HTR-8/SVneo (cell line): Measurements from ENCODE around the gene AQP5.

Experiments
- DNase-seq: peaks from one replicate; pipeline ENCODE4 v3.0.0; 2011; ENCODE audit warnings: low spot score, mixed read lengths; ENCODE audit not compliant: insufficient read length
- FAIRE-seq: peaks from 2 replicates; lab custom pipeline; 2011; peaks lifted over from hg19 to GRCh38; lab: Jason Lieb, UNC

The AQP5 gene

DNA sequence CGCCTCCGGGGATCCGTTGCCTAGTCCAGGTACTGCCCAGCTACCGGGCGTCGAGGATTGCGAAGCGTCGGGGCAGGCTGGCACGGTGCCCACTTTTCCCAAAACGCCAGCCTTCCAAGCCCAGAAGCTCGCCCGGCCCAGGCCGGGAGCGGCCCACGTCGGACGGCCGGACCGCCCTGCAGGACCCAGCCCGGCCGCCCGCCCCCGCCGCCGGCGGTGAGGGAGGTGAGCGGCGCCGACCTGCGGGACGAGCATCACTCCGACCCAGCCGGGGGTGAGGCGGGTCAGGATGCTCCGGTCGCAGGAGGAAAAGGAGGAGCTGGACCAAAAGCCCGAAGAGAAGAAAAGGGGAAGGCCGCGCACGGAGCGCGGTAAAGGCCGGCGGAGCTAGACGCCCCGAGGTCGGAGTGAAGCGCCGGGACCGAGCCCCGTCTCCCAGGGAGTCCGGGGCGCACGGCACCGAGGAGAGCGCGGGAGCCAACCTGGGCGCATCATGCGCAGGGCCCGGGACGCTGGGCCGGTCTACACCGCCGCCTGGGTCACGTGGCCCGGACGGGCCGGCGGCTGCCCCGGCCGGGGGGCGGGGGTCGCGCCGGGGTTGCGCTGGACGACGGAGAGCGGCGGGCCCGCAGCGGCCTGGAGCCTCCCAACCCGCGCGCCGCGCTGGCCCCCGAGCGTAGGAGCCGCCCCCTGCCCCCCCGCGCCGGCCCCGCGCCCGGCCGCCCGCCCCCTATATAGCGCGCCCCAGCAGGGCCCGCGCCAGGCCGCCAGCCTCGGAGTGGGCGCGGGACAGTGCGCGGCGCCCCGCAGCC, at the start of gene AQP5:
AQP5 (plus strand) TSS at position 762 of the 812 bp plus-strand sequence. CDS start 146 bp downstream, outside the sequence.
- FAIRE-seq (no peak), DNase-seq (no peak)

DNA sequence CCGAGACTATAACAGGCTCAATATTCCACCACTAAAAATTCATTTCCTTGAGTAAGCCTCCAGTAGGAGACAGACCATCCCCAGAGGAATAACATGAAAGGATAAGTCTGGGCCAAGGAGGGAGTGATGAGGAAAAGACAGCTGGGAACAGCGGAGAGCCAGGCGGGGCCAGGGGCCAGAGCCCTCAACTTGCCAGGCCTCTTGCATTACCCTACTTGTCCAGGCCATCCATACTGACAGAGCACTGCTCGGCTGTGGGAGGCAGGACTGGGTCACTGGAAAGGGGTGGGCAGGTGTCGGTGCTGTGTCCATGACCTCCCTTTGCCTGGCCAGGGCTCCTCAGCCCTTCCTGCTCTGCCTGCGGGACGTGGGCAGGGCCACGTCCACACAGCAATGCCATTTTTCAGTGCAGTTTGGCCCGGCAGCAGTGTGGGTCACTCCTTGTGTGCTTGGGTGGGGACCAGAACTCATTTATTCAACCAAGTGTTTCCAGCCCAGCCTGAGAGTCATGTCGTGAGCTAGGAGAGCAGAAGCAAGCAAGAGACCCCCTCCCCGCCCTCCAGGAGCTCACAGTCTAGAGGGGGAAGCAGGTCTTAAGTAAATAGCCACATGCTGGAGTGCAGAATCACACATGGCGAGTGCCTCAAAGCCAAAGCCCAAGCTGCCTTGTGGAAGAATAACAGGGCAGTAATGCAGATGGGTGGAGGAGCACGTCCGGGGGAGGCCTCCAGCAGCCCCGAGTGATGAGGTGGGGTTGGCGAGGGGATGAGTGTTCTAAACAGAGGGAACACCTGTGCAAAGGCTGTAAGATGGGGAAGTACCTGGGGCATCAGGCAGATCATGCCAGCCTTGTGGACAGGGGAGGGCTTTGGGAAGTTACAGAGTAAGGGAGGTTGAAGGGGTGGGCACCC, 49.1 kb upstream of the AQP5 start:
- DNase-seq, result no peak

DNA sequence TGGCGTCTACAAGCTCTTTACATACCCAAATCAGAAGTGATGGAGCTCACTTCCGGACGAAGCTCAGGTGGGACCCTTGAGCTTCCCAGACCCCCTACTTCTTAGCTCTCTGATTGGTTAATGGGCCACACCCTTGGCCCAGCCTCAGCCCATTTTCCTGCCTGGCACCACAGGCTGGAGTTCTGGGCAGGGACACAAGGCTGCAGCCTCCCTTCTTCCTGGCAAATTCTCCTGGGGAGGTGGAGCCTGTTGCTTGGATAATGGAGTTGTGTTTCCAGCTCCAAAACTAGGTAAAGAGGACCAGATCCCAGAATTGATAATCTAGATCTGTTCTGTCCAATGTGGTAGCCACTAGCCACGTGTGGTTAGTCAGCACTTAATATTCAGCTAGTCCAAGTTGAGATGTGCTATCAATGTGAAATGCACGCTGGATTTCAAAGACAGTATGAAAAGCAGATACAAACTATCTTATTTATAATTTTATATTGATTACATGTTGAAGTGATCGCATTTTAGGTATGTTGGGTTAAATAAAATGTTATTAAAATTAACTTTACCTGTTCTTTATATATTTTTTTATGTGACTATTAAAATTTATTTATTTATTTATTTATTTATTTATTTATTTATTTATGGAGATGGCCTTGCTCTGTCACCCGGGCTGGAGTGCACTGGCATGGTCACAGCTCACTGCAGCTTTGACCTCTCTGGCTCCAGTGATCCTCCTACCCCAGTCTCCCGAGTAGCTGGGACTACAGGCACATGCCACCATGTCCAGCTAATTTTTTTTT, 45.3 kb upstream of the AQP5 start:
- no peak for FAIRE-seq
- DNase-seq, result no peak

More for the DNA sequence above, 49.1 kb upstream of the AQP5 start:
- no peak for FAIRE-seq

DNA sequence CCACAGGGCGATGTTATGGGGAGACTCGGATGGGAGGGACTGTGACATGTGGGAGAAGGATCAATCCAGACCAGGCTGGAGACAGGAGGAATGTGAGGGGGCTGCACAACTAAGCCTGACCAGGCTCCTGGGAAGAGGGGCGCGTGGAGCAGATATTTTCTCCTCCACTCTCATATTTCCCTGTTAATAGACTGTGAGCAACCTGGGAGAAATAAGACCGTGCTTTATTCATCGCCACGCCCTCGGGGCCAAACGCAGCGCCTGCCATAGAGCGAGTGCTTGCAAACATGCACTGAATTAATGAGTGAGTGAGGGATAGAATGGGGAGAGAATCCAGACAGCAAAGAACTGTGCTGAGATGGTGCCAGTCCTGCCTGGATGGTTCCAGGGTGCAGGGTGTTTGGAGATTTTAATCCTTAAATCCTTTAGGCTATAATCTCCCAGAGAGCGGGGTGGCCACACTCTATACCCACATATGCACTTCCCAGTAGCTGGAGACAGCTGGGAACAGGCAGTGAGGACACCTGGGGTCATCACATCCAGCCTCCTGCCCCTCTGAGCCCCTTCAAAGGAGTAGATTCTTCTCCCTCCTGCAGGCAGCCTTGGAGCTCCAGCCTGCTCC, 44.4 kb upstream of the AQP5 start:
- no peak for DNase-seq
- FAIRE-seq, result no peak

DNA sequence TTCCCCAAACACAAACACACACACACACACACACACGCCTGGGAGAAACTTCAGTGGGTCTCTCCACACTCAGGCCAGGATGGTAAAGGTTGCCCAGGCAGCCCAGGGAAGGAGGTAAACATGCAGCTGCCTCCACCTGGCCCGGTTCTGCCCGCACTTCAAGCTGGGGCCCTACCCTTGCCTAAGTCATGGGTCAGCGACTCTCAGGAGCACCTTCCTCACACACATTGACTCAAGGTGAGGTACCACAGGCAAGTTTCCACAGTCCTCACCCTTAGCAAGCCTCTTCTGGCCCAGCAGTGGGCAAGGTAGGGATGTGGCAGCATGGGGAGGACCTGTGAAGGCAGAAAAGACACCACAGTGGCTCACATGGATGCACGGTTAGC, 43.9 kb upstream of the AQP5 start:
- no peak for FAIRE-seq

DNA sequence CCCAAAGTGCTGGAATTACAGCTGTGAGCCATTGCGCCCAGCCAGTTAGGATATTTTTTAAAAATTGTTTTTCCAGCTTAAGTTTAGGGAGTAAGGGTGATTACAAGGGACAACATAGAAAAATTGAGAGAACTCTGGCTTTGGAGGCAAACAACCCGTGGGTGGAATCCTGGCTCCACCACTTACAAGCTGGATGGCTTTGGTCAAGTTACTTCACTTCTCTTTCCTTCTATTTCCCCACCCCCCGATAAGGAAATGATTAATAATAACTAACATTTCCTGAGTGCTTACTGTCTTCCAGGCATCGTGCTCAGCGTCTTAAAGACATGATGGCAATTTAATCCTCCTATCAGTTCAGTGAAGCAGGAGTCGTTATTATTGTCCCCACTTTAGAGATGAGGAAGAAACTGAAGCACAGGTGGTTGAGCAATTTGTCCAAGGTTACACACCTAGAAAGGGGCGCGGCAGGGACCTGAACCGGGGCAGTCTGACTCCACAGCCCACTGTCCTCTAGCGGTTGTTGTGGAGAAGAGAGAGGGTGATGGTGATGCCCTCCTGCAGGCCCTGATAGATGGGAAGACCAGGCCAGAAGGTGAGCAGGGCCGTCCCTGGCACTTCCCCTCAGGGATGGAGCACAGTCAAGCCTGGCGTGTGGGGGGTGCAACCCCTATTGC, 41.3 kb upstream of the AQP5 start:
- DNase-seq (no peak), FAIRE-seq (no peak)

More for the DNA sequence above, 43.9 kb upstream of the AQP5 start:
- no peak for DNase-seq

DNA sequence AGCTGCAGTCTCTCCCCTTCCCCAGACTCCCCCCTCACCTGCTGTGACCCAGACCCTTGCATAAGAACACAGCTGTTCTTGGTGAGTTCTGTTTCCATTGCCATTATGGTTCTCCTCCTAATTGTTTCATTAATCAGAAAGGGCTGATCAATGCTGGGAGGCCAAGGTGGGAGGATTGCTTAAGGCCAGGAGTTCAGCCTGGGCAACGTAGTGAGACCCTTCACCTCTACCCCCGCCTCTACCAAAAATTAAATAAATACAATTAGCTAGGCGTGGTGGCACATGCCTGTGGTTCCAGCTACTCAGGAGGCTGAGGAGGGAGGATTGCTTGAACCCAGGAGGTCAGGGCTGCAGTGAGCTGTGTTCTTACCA, 40.8 kb upstream of the AQP5 start:
- DNase-seq (no peak), FAIRE-seq (no peak)

DNA sequence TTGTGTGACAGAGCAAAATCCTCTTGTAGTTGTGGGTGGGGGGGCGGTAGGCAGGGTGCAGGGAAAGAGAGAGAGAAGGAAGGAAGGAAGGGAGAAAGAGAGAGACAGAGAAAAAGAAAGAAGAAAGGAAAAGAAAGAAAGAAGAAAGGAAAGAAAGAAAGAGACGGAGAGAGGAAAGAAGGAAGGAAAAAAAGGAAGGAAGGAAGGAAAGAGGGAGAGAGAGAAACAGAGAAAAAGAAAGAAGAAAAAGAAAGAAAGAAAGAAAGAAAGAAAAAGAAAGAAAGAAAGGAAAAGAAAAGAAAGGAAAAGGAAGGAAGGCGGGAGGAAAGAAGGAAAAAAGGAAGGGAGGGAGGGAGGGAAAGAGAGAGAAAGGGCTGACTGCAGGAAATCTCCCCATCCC, 40.4 kb upstream of the AQP5 start:
- DNase-seq (no peak), FAIRE-seq (no peak)

DNA sequence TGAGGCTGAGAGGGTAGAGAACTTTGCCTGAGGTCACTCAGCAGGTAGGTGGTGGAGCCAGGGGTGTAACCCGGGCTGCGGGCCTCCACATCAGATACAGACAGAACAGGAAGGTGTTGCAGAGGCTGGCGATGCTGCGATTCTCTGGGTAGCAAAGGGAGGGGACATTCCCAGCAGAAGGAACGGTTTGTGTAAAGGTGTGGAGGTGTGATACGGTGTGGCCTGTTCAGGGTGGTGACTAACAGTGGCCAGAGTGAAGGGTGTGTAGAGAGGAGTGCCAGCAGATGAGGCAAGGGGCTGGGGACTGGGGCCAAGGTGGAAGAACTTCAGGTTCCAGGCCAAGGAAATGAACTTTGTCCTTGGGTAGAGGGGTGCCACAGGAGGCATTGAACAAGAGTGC, 39.7 kb upstream of the AQP5 start:
- FAIRE-seq (peak; percentile 57), DNase-seq (no peak)

DNA sequence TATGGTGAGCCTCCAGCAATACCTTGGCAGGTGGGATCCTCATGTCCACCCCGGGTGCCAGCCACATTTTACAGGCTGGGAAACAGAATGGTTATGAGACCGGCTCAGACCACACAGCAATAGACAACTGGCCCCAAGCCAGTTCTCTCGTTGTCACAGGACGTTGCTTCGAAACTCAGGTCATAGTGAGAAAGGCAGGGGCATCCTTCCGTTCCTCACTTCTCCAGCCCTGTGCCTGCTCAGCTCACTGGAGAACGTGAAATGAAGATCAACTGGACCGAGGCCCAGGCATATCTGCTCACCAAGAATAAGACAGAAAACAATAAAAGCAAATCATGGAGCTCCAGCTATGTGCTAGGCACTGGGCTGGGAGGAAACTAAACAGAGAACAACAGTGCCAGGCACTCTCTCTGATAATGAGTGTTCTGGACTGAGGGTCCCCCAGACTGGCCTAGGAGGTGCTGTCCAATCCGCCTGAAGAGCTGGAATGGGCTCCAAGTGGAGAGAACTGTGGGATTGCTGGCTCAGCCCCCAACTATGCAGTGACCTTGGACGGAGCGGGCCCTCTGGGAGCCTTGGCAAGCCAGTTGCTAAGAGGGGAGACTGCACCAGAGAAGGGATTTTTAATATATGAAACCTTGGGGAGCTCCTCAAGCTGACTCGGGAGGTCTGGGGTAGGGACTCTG, 39.2 kb upstream of the AQP5 start:
- DNase-seq (no peak), FAIRE-seq (no peak)

DNA sequence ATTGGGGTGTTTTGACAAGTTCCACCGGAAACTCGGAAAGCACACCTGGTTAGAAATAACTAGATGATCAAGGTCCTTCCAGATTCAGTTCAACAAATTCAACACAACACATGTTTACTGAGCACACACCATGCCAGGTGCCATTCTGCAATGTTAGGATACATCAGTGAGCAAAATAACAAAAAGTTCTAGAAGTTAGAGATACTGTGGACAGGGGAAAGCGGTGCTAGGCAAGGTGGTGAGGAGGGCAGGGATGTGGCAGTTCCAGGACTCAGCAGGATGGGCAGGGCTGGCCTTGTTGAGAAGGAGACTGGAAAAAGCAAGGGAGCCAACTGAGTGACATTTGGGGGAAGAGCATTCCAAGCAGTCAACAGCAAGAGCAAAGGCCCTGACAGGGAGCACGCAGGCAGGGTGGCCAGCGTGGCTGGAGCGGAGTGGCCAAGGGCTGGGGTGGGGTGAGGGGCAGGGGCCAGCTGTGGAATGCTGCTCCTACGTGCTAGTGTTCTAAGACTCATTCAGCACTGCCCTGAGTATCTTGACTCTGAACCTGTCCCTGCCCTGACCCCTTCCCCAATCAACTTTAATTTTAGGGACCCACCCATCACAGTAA, 38.5 kb upstream of the AQP5 start:
- no peak for FAIRE-seq
- DNase-seq, result no peak

DNA sequence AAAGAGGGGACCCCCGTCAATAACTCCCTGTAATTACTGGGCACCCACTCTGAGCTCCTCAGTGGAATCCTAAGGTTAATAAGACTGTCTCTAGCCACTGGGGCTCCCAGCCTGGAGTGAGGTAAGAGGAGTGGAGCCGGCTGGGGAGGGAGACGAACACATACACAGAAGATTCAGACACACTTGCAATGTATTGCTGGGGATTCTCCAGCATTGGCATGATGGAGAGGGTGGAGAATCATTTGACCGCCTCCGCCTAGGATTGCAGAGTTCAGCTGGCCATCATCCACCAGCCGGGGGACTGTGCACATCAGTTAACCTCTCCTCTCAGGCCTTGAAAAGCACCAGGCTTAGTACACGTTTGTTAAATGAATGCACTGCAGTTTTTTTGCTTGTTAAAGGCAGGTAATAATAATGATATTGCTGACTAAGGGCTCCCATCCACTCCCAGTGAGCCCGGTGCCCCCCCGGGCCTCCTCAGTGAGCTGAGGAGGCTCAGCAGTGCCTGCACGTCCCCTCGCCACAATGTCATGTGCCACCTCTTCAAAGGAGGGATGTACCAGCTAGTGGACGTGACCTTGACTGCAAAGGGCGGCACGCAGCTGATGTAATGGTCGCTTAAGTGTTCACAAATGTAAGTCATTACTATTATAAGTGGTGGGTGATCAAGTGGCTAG, 37.7 kb upstream of the AQP5 start:
- FAIRE-seq (no peak), DNase-seq (no peak)

DNA sequence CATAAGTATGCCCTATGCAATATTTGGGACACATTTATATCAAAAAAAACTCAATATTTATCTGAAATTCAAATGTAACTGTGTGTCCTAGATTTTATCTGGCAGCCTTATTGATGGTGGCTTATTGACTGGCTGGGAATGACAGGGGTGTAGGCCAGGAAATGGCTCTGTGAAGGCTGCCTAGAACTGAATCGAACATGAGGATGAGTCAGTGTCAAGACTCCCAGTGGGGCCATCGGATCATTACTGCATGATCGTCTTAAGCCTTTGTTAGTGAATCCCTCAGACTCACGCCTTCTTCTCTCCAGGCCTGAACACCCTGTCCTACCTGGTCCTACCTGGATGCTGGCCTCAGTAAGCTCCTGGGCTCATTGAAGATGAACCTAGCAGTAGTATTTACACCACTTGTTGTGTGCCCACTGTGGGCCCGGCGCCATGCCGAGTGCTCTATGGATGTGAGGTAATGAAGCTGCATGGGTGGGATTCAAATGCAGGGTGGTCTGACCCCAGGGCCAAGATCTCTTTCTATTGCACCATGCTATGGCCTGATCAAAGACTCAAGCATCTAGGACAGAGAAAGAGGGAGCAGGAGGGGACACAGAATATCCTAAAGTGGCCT, 36.9 kb upstream of the AQP5 start:
- DNase-seq (no peak), FAIRE-seq (no peak)

DNA sequence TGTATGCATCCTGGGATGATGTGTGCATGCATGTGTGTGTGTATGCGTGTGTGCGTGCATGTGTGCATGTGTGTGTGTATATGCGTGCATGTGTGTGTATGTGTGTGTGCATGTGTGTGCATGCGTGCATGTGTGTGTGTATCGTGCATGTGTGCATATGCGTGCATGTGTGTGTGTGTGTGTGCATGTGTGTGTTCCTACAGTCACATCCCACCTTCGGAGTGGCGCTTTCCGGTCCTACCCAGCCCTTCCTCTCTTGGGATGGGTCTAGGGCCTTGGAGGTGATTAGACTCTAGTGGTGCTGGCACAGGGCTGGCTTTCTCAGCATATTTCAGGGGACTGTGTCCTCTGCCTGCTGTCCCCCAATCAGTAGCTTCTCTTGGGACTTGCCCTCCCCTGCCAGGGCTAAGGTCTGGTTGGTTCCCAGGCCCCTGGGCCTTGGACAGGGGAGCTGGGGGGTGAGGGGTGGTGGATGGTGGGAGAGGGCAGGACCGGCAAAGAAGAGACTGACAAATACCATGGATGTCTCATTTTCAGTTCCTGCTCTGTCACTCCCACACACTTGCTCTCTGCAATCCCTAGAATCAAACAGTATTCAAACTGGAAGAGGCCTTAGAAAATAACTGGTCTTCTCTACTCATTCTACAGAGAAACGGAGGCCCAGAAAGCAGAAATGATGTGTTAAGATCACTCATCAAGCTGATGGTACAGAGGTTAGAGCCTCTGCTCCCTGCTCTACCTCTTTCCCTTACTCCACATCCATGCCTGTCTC, 36.1 kb upstream of the AQP5 start:
- DNase-seq (no peak), FAIRE-seq (peak; percentile 99)

DNA sequence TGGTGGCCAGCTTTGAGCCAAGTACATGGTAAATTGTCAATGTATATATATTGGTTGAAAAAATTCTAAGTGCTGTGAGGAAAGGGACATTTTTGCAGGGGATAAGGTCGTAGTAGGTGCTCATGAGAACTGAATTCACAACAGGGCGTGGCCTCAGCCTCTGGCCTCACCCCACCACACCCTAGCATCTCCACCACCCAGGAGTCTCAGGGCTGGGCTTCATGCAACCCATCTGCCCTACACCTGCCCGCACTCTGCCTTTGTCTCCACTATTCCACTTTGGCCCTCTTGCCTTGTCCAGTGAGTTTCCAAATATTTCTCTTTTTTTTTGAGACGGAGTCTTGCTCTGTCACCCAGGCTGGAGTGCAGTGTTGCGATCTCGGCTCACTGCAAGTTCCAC, 33.2 kb upstream of the AQP5 start:
- FAIRE-seq (no peak), DNase-seq (no peak)

DNA sequence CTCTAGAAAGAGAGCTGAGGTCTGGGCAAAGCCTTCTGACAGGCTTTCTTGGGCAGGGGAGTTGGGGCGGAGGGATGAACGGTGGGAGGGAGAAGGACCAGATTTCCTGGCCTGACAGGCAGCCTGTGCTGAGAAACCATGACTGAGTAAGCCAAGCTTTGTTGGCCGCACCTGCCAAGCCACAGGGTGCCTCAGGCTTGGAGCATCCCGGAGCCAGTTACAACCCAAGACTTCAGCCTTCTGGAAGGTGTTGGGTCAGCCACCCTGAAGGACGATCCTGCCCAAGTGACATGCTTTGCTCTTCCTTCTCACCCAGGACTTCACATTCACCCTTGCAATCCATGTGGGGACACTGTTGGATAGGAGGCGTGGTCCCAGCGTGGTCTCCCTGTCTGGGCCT, 32.1 kb upstream of the AQP5 start:
- FAIRE-seq (no peak), DNase-seq (no peak)
